BJ (cell line): ENCODE results near the gene RGS12. TPM values are rescaled to one million over a fixed set of nuclear protein-coding genes. Genes with fewer than 3 reads are reported as not detected.

Experiments
- CTCF ChIA-PET: fragments of 350-600 bp; formaldehyde crosslinking; extraction: SDS; loops from one replicate; lab custom pipeline; 2021; ENCODE audit warnings: antibody characterized with exemption, inconsistent platforms; lab: Yijun Ruan, JAX
- POLR2A ChIA-PET: fragments of 300-600 bp; sonication (Branson Sonifier 250); formaldehyde crosslinking; extraction: SDS; loops from one replicate; lab custom pipeline; 2021; ENCODE audit warnings: antibody characterized with exemption; lab: Charles Lee
- DNase-seq: peaks from one replicate; pipeline ENCODE4 v3.0.0-alpha.2; 2011; ENCODE audit warnings: low read depth
- H3K27me3 ChIP-seq: 2 replicates; pipeline ENCODE4 v1.6.0; 2011; ENCODE audit warnings: low read length; ENCODE audit not compliant: control insufficient read depth, insufficient read depth
- H3K36me3 ChIP-seq: 2 replicates; pipeline ENCODE4 v1.5.1; 2011; ENCODE audit warnings: low read length; ENCODE audit not compliant: control insufficient read depth, insufficient read depth
- H3K4me3 ChIP-seq: 2 replicates; pipeline ENCODE4 v1.5.1; 2011; ENCODE audit warnings: low read depth, mild to moderate bottlenecking, control low read depth, low read length
- CTCF ChIP-seq: IDR thresholded peaks from 2 replicates; pipeline ENCODE4 v1.5.1; 2011; ENCODE audit warnings: low read depth, mild to moderate bottlenecking, control low read depth, inconsistent platforms, low read length, moderate library complexity; ENCODE audit not compliant: insufficient read depth
- polyA plus RNA-seq: library from polyadenylated mRNA; depleted of rRNA; stranded (reverse); fragments of >200 nt; gene quantifications from 2 replicates; pipeline ENCODE4 v1.2.3, GENCODE V29; 2011

RGS12 gene
- polyA plus RNA-seq, 1 experiment: 16.3 TPM

- no peak overlapping the region for H3K4me3 ChIP-seq
- no peak for TF ChIP-seq CTCF
- DNase-seq: no peak
- CTCF ChIA-PET: interaction anchor here (0.8 kb wide), 1 partner anchor 164 kb away, joined by 3 read pairs; no protein-coding TSS in a partner anchor
- H3K36me3 ChIP-seq: peaks cover 6% of the 10 kb centered on the region; the same call in 1 of the 2 replicates
- POLR2A ChIA-PET: no interaction called here
- H3K27me3 ChIP-seq: no peaks in the 10 kb centered on the region
These were observed 24.3 kb downstream of the RGS12 start for GRCh38 chr4:3317011-3317655.

GRCh38 chr4:3317656-3318211 lies 24.9 kb downstream of the RGS12 start:
- DNase-seq: no peak
- TF ChIP-seq CTCF: no peak
- peaks cover 6% of the 10 kb centered on the region; the same call in 1 of the 2 replicates for H3K36me3 ChIP-seq
- no peaks in the 10 kb centered on the region for H3K27me3 ChIP-seq
- ChIA-PET CTCF (no interaction called here), POLR2A (no interaction called here)
- no peak overlapping the region for H3K4me3 ChIP-seq

GRCh38 chr4:3318561-3319021 lies 25.8 kb downstream of the RGS12 start:
- Histone ChIP-seq H3K4me3 (no peak overlapping the region), H3K27me3 (no peaks in the 10 kb centered on the region), H3K36me3 (peaks cover 8% of the 10 kb centered on the region; the same call in 1 of the 2 replicates)
- CTCF ChIA-PET: interaction anchor here (1.0 kb wide), 1 partner anchor 173 kb away, joined by 3 read pairs; no protein-coding TSS in a partner anchor
- TF ChIP-seq CTCF: 0 out of 2 replicates have a peak, but pooled peaks have one; percentile 9
- DNase-seq: no peak
- POLR2A ChIA-PET: no interaction called here

GRCh38 chr4:3320361-3321023 lies 27.7 kb downstream of the RGS12 start:
- CTCF ChIA-PET: interaction anchor here (1.4 kb wide), 1 partner anchor 20 kb away, joined by 3 read pairs; no protein-coding TSS in a partner anchor
- TF ChIP-seq CTCF: no peak
- Histone ChIP-seq H3K36me3 (peaks cover 8% of the 10 kb centered on the region; the same call in 1 of the 2 replicates), H3K27me3 (no peaks in the 10 kb centered on the region), H3K4me3 (no peak overlapping the region)
- POLR2A ChIA-PET: interaction anchor here (0.6 kb wide), 1 partner anchor 10 kb away, joined by 4 read pairs; no protein-coding TSS in a partner anchor
- DNase-seq: no peak
